BE2C (cell line): ENCODE data around the gene COL4A2.

ENCODE experiments used
- DNase-seq: peaks from one replicate; pipeline ENCODE4 v3.0.0-alpha.2; 2020
- H3K27me3 ChIP-seq: fragments of 250-450 bp; sonication (Bioruptor Pico); 2 replicates; pipeline ENCODE4 v1.5.1; 2020; ENCODE audit warnings: mild to moderate bottlenecking
- H3K36me3 ChIP-seq: fragments of 250-450 bp; sonication (Bioruptor Pico); 2 replicates; pipeline ENCODE4 v1.5.1; 2020; ENCODE audit warnings: mild to moderate bottlenecking
- H3K4me1 ChIP-seq: fragments of 250-450 bp; sonication (Bioruptor Pico); 2 replicates; pipeline ENCODE4 v1.5.1; 2020
- H3K4me3 ChIP-seq: 2 replicates; pipeline ENCODE4 v1.5.1; 2011; ENCODE audit warnings: low read depth, low read length
- H3K9me3 ChIP-seq: fragments of 250-450 bp; sonication (Bioruptor Pico); 2 replicates; pipeline ENCODE4 v1.5.1; 2020
- CTCF ChIP-seq: IDR thresholded peaks from 2 replicates; pipeline ENCODE4 v1.5.1; 2012; ENCODE audit warnings: mild to moderate bottlenecking, low read depth, low read length

The COL4A2 gene

GRCh38 chr13:110269509-110270185 is 37.4 kb upstream of the COL4A2 start:
- Histone ChIP-seq H3K27me3 (peaks cover 30% of the 10 kb centered on the region), H3K9me3 (no peaks in the 10 kb centered on the region), H3K4me3 (no peak overlapping the region), H3K36me3 (no peaks in the 10 kb centered on the region), H3K4me1 (no peaks in the 10 kb centered on the region; the same call in none of the 2 replicates)
- DNase-seq, result no peak
- TF ChIP-seq CTCF, result no peak

- no peaks in the 10 kb centered on the region; the same call in none of the 2 replicates for H3K4me1 ChIP-seq
- no peak for TF ChIP-seq CTCF
- no peak overlapping the region for H3K4me3 ChIP-seq
- H3K9me3 ChIP-seq, result no peaks in the 10 kb centered on the region
- DNase-seq, result no peak
- H3K36me3 ChIP-seq, result no peaks in the 10 kb centered on the region
- H3K27me3 ChIP-seq, result peaks cover 30% of the 10 kb centered on the region
These were observed 36.6 kb upstream of the COL4A2 start for GRCh38 chr13:110270507-110270906.

GRCh38 chr13:110271313-110271712 is 35.8 kb upstream of the COL4A2 start:
- no peak for DNase-seq
- TF ChIP-seq CTCF, result no peak
- Histone ChIP-seq H3K9me3 (no peaks in the 10 kb centered on the region), H3K4me3 (no peak overlapping the region), H3K27me3 (peaks cover 23% of the 10 kb centered on the region), H3K36me3 (no peaks in the 10 kb centered on the region), H3K4me1 (no peaks in the 10 kb centered on the region; the same call in none of the 2 replicates)

GRCh38 chr13:110272227-110272626 is 34.9 kb upstream of the COL4A2 start:
- H3K4me1 ChIP-seq, result no peaks in the 10 kb centered on the region
- DNase-seq, result no peak
- H3K9me3 ChIP-seq, result no peaks in the 10 kb centered on the region
- no peak overlapping the region for H3K4me3 ChIP-seq
- peaks cover 14% of the 10 kb centered on the region for H3K27me3 ChIP-seq
- H3K36me3 ChIP-seq, result no peaks in the 10 kb centered on the region
- no peak for TF ChIP-seq CTCF

GRCh38 chr13:110272651-110273050 is 34.4 kb upstream of the COL4A2 start:
- no peaks in the 10 kb centered on the region for H3K36me3 ChIP-seq
- DNase-seq, result no peak
- H3K4me3 ChIP-seq, result no peak overlapping the region
- TF ChIP-seq CTCF, result no peak
- H3K9me3 ChIP-seq, result no peaks in the 10 kb centered on the region
- H3K27me3 ChIP-seq, result peaks cover 14% of the 10 kb centered on the region
- no peaks in the 10 kb centered on the region for H3K4me1 ChIP-seq

- H3K36me3 ChIP-seq, result no peaks in the 10 kb centered on the region
These were observed 33.8 kb upstream of the COL4A2 start for GRCh38 chr13:110273254-110273653.

More at GRCh38 chr13:110273254-110273653, 33.8 kb upstream of the COL4A2 start:
- no peak overlapping the region for H3K4me3 ChIP-seq
- H3K9me3 ChIP-seq, result no peaks in the 10 kb centered on the region
- H3K27me3 ChIP-seq, result peaks cover 19% of the 10 kb centered on the region
- H3K4me1 ChIP-seq, result no peaks in the 10 kb centered on the region
- DNase-seq, result no peak
- no peak for TF ChIP-seq CTCF
